ENCODE data around the gene JAG2. TPM values are rescaled to one million over a fixed set of nuclear protein-coding genes. Genes with fewer than 3 reads are reported as not detected.

JAG2 gene
- total and polyA plus RNA-seq, 12 donors: 18.5 to 45.5 (median 26.3) TPM

- ATAC-seq: no peak
- WGBS, 2 donors: 91 to 94% methylated on average over 43 of the region's 43 CpGs
Observed at GRCh38 chr14:105141486-105142281, 26.9 kb downstream of the JAG2 start.

GRCh38 chr14:105141026-105141425 lies 27.6 kb downstream of the JAG2 start:
- Histone ChIP-seq H3K9me3 (peaks cover 0 to 25% (median 13%) of the 10 kb centered on the region in 11 donors), H3K27me3 (no peaks in the 10 kb centered on the region), H3K27ac (no peak overlapping the region), H3K4me1 (no peaks in the 10 kb centered on the region), H3K36me3 (peaks cover 0 to 51% (median 5%) of the 10 kb centered on the region in 9 donors), H3K4me3 (no peak overlapping the region)
- 94 to 95% methylated on average over 6 of the region's 6 CpGs for WGBS, 2 donors
- no peak for DNase-seq
- intact Hi-C loops (cut with DNase I): no loop called here
- TF ChIP-seq CTCF (IDR thresholded peaks at IDR 0.05): no peak
- no peak for ATAC-seq

More at GRCh38 chr14:105141486-105142281, 26.9 kb downstream of the JAG2 start:
- Histone ChIP-seq H3K4me3 (no peak overlapping the region), H3K9me3 (peaks cover 0 to 25% (median 13%) of the 10 kb centered on the region in 11 donors), H3K27ac (no peak overlapping the region), H3K4me1 (no peaks in the 10 kb centered on the region), H3K27me3 (no peaks in the 10 kb centered on the region), H3K36me3 (peaks cover 0 to 57% (median 8%) of the 10 kb centered on the region in 9 donors)
- TF ChIP-seq CTCF (IDR thresholded peaks at IDR 0.05): no peak
- intact Hi-C loops (cut with DNase I): no loop called here
- no peak for DNase-seq

DNA sequence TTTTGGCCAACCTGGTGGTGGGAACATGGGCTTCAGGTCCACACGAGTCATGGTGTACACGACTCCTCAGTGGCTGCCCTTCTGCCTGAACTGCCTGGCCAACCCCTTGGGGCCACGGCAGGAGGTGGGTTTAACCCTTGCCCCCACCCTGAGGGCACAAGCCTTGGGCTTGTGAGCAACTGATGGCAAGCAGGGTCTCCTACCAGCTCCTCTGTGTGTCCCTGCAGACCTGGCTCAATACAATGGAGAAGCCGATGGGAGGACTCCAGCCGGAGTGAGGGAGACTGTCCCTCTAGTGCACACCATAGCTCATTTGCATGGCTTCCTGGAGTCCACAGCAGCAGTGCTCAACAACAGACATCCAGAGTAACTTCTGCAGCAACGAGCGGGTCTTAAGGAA lies 28.0 kb downstream of the JAG2 start:
- no peak overlapping the region for H3K27ac ChIP-seq
- TF ChIP-seq CTCF (IDR thresholded peaks at IDR 0.05): no peak
- peaks cover 0 to 46% (median 3%) of the 10 kb centered on the region in 9 donors for H3K36me3 ChIP-seq
- DNase-seq: no peak
- 91 to 94% methylated on average over 7 of the region's 7 CpGs for WGBS, 2 donors
- intact Hi-C loops (cut with DNase I): no loop called here
- peaks cover 0 to 25% (median 13%) of the 10 kb centered on the region in 11 donors for H3K9me3 ChIP-seq
- ATAC-seq: no peak
- H3K4me3 ChIP-seq: no peak overlapping the region
- no peaks in the 10 kb centered on the region for H3K4me1 ChIP-seq
- H3K27me3 ChIP-seq: no peaks in the 10 kb centered on the region

GRCh38 chr14:105139831-105140239 lies 28.7 kb downstream of the JAG2 start:
- no peak for DNase-seq
- Histone ChIP-seq H3K27me3 (no peaks in the 10 kb centered on the region), H3K9me3 (peaks cover 0 to 25% (median 13%) of the 10 kb centered on the region in 11 donors), H3K27ac (no peak overlapping the region), H3K4me3 (no peak overlapping the region), H3K4me1 (no peaks in the 10 kb centered on the region), H3K36me3 (peaks cover 0 to 39% (median 0%) of the 10 kb centered on the region in 9 donors)
- no peak for TF ChIP-seq CTCF (IDR thresholded peaks at IDR 0.05)
- WGBS, 2 donors: 95 to 99% methylated on average over 5 of the region's 5 CpGs
- ATAC-seq: no peak
- intact Hi-C loops (cut with DNase I): no loop called here
